Ishikawa (cell line): Measurements from ENCODE around the gene PRDM16.

Experiments
- CEBPB ChIP-seq: IDR thresholded peaks from 2 replicates; pipeline ENCODE4 v1.6.1; 2012
- EGR1 ChIP-seq: IDR thresholded peaks from 2 replicates; pipeline ENCODE4 v1.6.1; 2012
- NFIC ChIP-seq: IDR thresholded peaks from 2 replicates; pipeline ENCODE4 v1.6.1; 2012
- RAD21 ChIP-seq: IDR thresholded peaks from 2 replicates; pipeline ENCODE4 v1.6.1; 2012; ENCODE audit warnings: low read depth
- TAF1 ChIP-seq: IDR thresholded peaks from 2 replicates; pipeline ENCODE4 v1.6.1; 2012; ENCODE audit warnings: low read depth, mild to moderate bottlenecking
- TCF12 ChIP-seq: IDR thresholded peaks from 2 replicates; pipeline ENCODE4 v1.6.1; 2012; ENCODE audit warnings: low read depth
- TEAD4 ChIP-seq: IDR thresholded peaks from 2 replicates; pipeline ENCODE4 v1.6.1; 2012
- YY1 ChIP-seq: IDR thresholded peaks from 2 replicates; pipeline ENCODE4 v1.6.1; 2012; ENCODE audit warnings: low read depth
- ZBTB7A ChIP-seq: IDR thresholded peaks from 2 replicates; pipeline ENCODE4 v1.6.1; 2012; ENCODE audit warnings: low read depth
- TF ChIP-seq, protein P1 (sequence below): IDR thresholded peaks from 2 replicates; pipeline ENCODE4 v1.6.1; 2012

- TF ChIP-seq EGR1 (no peak), TAF1 (no peak), RAD21 (no peak), YY1 (no peak), TCF12 (no peak), CEBPB (no peak), ZBTB7A (no peak), TEAD4 (no peak), NFIC (no peak)
- TF ChIP-seq, protein P1, sequence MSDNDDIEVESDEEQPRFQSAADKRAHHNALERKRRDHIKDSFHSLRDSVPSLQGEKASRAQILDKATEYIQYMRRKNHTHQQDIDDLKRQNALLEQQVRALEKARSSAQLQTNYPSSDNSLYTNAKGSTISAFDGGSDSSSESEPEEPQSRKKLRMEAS: no peak
These were observed 396.3 kb downstream of the PRDM16 start for GRCh38 chr1:3465091-3465934.
